IPS DF 6.9 (cell line): ENCODE results near the gene NUAK2.

ENCODE experiments used
- DNase-seq: peaks from one replicate; pipeline ENCODE4 v3.0.0-alpha.2; 2013; ENCODE audit warnings: low read depth, low spot score
- H3K27ac ChIP-seq: one replicate; pipeline ENCODE4 v1.5.1; 2013; ENCODE audit warnings: low read length, control low read depth
- H3K27me3 ChIP-seq: 2 replicates; pipeline ENCODE4 v1.6.1; 2013; ENCODE audit warnings: mild to moderate bottlenecking, low read length; ENCODE audit not compliant: control insufficient read depth, insufficient read depth
- H3K36me3 ChIP-seq: 2 replicates; pipeline ENCODE4 v1.6.1; 2013; ENCODE audit warnings: low read length; ENCODE audit not compliant: control insufficient read depth, insufficient read depth
- H3K4me1 ChIP-seq: 2 replicates; pipeline ENCODE4 v1.6.1; 2013; ENCODE audit warnings: low read length; ENCODE audit not compliant: control insufficient read depth, insufficient read depth
- H3K4me3 ChIP-seq: 2 replicates; pipeline ENCODE4 v1.5.1; 2013; ENCODE audit warnings: mild to moderate bottlenecking, low read length
- H3K9me3 ChIP-seq: 2 replicates; pipeline ENCODE4 v1.6.1; 2013; ENCODE audit warnings: low read length, inconsistent platforms; ENCODE audit not compliant: control insufficient read depth, insufficient read depth
- WGBS: extraction: QIAGEN DNeasy Blood & Tissue Kit; methylation state at CpG from one replicate; pipeline ENCODE4 v1.1.7; 2013; ENCODE audit warnings: mixed read lengths, missing lambda C conversion rate; ENCODE audit not compliant: insufficient read length, insufficient coverage; 5-methylcytosine and 5-hydroxymethylcytosine counted together

The NUAK2 gene

DNA sequence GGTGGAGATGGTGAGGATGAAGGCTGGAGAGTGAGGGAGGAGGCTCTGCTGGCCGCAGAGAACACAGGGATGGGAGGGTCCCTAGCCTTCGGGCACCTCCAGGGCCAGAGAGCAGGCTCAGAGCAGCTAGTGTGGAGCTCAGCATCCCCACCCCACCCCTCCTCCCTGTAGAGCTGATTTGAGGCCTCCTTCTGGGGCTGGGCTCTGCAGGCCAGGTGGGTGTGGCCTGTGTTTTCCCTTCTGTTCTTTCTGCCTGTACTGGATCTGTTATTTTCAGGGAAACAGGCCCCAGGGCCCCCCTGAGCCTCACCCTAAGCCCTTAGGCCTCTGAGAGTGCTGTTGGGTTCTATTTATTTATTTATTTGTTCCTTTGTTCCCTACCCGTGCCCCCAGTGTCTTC lies 49.0 kb downstream of the NUAK2 start:
- Histone ChIP-seq H3K27me3 (no peaks in the 10 kb centered on the region), H3K4me3 (no peak overlapping the region), H3K27ac (no peak overlapping the region), H3K9me3 (no peaks in the 10 kb centered on the region), H3K4me1 (peaks cover 11% of the 10 kb centered on the region), H3K36me3 (peaks cover 10% of the 10 kb centered on the region; the same call in 1 of the 2 replicates)
- no CpG with 5 or more reads among the region's 3 CpGs for WGBS
- no peak for DNase-seq

DNA sequence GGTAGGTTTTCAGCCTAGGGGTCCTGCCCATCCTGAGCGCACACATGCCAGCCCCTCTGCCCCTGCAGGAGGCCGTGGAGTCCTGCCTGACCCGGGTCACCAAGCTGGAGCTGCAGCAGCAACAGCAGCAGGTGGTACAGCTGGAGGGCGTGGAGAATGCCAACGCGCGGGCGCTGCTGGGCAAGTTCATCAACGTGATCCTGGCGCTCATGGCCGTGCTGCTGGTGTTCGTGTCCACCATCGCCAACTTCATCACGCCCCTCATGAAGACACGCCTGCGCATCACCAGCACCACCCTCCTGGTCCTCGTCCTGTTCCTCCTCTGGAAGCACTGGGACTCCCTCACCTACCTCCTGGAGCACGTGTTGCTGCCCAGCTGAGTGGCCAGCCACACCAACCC lies 49.8 kb downstream of the NUAK2 start:
- no peak for DNase-seq
- no CpG with 5 or more reads among the region's 18 CpGs for WGBS
- Histone ChIP-seq H3K36me3 (peaks cover 10% of the 10 kb centered on the region; the same call in 1 of the 2 replicates), H3K27ac (no peak overlapping the region), H3K9me3 (no peaks in the 10 kb centered on the region), H3K4me1 (peaks cover 11% of the 10 kb centered on the region), H3K4me3 (no peak overlapping the region), H3K27me3 (no peaks in the 10 kb centered on the region)

DNA sequence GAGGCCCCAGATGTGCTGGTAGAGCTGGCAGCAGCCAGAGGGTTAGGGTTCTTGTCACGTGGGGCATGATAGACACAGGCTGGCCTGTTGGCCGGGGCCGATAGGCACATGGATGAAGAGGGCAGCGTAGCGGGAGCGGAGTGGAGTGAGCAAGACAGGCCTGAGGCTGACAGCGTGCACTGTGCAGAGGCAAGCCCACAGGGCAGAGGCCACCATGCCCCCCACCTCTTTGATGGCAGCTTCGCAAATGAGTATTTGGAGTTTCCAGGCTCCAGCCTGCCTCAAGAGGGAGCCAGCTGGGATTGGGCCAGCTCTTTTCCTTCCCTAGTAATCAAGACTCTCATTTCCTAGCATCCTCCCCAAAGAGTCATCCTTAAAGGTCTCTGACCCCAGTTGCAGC lies 50.3 kb downstream of the NUAK2 start:
- Histone ChIP-seq H3K4me3 (no peak overlapping the region), H3K36me3 (peaks cover 10% of the 10 kb centered on the region; the same call in 1 of the 2 replicates), H3K27ac (no peak overlapping the region), H3K9me3 (no peaks in the 10 kb centered on the region), H3K4me1 (peaks cover 11% of the 10 kb centered on the region), H3K27me3 (no peaks in the 10 kb centered on the region)
- no CpG with 5 or more reads among the region's 8 CpGs for WGBS
- no peak for DNase-seq

DNA sequence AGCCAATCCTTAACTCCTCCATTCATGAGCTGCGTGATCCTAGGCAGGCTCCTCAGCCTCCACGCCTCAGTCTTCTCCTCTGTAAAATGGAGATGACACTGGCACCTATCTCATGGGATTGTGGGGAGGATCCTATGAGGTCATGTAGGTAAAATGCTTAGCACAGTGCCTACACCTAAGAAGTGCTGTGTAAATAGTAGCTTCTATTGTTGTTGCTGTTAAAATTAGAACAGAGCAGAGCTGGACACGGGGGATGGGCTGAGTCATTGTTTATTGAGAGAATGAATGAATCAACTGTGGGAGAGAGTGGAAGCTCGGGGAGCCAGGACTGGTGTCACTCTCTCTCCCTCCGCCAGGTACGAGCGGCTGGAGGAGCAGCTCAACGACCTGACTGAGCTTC lies 50.8 kb downstream of the NUAK2 start:
- no peaks in the 10 kb centered on the region for H3K27me3 ChIP-seq
- no peak overlapping the region for H3K27ac ChIP-seq
- H3K4me3 ChIP-seq, result no peak overlapping the region
- H3K9me3 ChIP-seq, result no peaks in the 10 kb centered on the region
- H3K36me3 ChIP-seq, result peaks cover 10% of the 10 kb centered on the region; the same call in 1 of the 2 replicates
- no peak for DNase-seq
- no CpG with 5 or more reads among the region's 8 CpGs for WGBS
- H3K4me1 ChIP-seq, result peaks cover 11% of the 10 kb centered on the region

DNA sequence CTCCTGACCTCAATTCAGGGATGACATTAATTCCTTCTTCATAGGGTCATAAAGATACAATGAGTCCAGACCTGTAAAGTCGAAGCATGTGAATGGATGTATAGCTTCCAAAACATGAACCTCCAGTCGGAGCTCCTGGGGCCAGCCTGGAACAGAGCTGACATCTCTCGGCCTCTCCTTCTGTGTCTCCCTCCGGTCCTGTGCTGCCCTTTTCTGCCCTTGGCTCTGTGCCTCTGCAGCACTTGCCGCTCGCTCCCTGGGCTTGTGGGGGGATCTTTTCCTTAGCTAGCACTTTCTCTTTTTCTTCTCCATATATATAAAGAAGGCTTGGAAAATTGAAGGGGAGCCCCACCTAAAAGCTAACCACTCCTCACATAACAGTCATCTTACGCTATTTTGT lies 51.3 kb downstream of the NUAK2 start:
- WGBS, result no CpG with 5 or more reads among the region's 7 CpGs
- H3K4me1 ChIP-seq, result peaks cover 11% of the 10 kb centered on the region
- no peaks in the 10 kb centered on the region for H3K9me3 ChIP-seq
- H3K4me3 ChIP-seq, result no peak overlapping the region
- no peak overlapping the region for H3K27ac ChIP-seq
- no peak for DNase-seq
- peaks cover 10% of the 10 kb centered on the region; the same call in 1 of the 2 replicates for H3K36me3 ChIP-seq
- no peaks in the 10 kb centered on the region for H3K27me3 ChIP-seq

DNA sequence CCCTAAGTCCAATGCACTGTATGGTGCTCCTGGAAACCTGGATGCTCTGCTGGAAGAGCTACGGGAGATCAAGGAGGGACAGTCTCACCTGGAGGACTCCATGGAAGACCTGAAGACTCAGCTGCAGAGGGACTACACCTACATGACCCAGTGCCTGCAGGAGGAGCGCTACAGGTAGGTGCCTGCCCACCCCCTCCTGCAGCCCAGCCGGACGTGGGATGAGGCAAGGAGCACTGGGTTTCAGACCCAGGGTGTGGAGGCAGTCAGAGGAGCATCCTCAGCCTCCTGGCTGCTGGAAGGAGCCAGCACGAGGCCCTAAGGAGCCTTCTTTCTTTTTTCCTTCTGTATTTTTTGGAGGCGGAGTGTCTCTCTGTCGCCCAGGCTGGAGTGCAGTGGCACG lies 51.8 kb downstream of the NUAK2 start:
- peaks cover 8% of the 10 kb centered on the region; the same call in 1 of the 2 replicates for H3K4me1 ChIP-seq
- no peak overlapping the region for H3K27ac ChIP-seq
- H3K36me3 ChIP-seq, result peaks cover 10% of the 10 kb centered on the region; the same call in 1 of the 2 replicates
- no peak overlapping the region for H3K4me3 ChIP-seq
- no CpG with 5 or more reads among the region's 8 CpGs for WGBS
- no peaks in the 10 kb centered on the region for H3K27me3 ChIP-seq
- no peak for DNase-seq
- H3K9me3 ChIP-seq, result no peaks in the 10 kb centered on the region

DNA sequence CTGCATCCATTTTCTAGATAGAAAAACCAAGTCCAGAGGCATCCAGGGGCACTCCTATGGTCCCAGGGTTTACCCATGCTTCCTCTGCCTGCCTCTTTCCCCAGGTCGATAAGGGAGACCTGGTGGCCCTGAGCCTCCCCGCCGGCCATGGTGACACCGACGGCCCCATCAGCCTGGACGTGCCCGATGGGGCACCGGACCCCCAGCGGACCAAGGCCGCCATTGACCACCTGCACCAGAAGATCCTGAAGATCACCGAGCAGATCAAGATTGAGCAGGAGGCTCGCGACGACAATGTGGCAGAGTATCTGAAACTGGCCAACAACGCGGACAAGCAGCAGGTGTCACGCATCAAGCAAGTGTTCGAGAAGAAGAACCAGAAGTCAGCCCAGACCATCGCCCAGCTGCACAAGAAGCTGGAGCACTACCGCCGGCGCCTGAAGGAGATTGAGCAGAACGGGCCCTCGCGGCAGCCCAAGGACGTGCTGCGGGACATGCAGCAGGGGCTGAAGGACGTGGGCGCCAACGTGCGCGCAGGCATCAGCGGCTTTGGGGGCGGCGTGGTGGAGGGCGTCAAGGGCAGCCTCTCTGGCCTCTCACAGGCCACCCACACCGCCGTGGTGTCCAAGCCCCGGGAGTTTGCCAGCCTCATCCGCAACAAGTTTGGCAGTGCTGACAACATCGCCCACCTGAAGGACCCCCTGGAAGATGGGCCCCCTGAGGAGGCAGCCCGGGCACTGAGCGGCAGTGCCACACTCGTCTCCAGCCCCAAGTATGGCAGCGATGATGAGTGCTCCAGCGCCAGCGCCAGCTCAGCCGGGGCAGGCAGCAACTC lies 52.5 kb downstream of the NUAK2 start:
- no peaks in the 10 kb centered on the region for H3K9me3 ChIP-seq
- peaks cover 10% of the 10 kb centered on the region; the same call in 1 of the 2 replicates for H3K36me3 ChIP-seq
- no CpG with 5 or more reads among the region's 48 CpGs for WGBS
- peaks cover 6% of the 10 kb centered on the region; the same call in 1 of the 2 replicates for H3K4me1 ChIP-seq
- H3K4me3 ChIP-seq, result no peak overlapping the region; the same call in 1 of the 2 replicates
- no peak overlapping the region for H3K27ac ChIP-seq
- H3K27me3 ChIP-seq, result no peaks in the 10 kb centered on the region
- no peak for DNase-seq

DNA sequence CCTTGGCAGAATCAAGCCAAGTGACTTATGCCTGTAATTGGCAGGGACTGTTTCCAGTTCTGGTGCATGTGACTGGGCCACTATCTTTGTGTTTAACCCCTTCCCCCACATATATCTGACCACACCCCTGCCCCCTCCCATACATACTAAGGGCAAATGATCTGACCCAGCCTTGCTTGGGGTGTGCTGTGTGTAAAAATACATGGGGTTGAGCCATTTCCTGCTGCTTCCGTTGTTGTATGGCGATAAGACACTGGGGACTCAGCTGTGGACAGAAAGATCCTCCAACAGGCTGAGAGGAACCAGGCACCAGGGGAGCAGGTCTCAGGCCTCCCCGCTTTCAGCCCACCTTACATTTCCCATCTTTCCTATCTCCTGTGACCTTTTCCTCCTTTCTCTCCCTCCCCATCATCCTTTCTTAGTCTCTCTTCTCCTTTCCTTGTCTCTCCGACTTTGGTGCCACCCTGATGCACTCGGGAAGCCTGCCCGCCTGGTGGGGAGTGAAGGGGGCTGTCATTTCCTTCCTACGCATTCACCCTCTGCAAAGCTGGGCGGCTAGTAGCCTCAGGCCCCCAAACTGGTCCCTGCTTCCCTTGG lies 54.1 kb downstream of the NUAK2 start:
- no peaks in the 10 kb centered on the region for H3K9me3 ChIP-seq
- H3K4me1 ChIP-seq, result peaks cover 4% of the 10 kb centered on the region; the same call in 1 of the 2 replicates
- no peak overlapping the region for H3K27ac ChIP-seq
- no peak for DNase-seq
- H3K36me3 ChIP-seq, result peaks cover 10% of the 10 kb centered on the region; the same call in 1 of the 2 replicates
- H3K4me3 ChIP-seq, result no peak overlapping the region
- no CpG with 5 or more reads among the region's 8 CpGs for WGBS
- H3K27me3 ChIP-seq, result no peaks in the 10 kb centered on the region

DNA sequence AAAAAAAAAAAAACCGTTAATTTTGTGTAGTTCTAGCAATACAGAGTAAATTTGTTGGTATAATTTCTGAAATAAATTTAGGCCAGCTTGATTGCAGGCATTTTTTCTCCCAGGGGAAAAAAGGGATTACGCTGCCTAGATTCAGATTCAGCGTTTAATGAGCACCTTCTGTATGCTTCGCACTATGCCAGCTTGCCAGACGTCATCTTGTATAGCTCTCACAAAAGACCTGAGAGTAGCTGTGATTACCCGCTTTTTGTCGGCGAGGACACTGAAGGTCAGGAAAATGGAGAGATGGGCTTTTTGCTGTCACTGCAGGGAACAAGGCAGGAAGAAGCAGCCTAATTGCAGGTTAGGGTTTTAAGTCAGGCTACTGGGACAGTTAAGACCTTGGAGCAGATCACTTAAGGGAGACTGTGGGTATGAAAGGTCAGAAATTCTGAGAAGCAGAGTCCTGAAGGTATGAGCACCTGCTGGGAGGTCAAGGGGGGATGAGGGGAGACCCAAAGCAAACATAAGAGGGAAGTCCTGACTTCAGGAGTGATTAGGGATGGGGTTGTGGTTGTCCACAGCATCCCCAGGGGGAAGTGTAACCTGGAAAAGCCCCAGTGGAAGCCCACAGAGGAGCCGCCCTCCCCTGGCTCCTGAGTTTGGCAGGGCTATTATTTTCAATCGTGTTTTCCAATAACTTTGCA lies 54.8 kb downstream of the NUAK2 start:
- Histone ChIP-seq H3K4me3 (no peak overlapping the region), H3K4me1 (peaks cover 7% of the 10 kb centered on the region; the same call in 1 of the 2 replicates), H3K27me3 (no peaks in the 10 kb centered on the region), H3K27ac (no peak overlapping the region), H3K36me3 (peaks cover 6% of the 10 kb centered on the region; the same call in 1 of the 2 replicates), H3K9me3 (no peaks in the 10 kb centered on the region)
- no peak for DNase-seq
- WGBS, result no CpG with 5 or more reads among the region's 10 CpGs

DNA sequence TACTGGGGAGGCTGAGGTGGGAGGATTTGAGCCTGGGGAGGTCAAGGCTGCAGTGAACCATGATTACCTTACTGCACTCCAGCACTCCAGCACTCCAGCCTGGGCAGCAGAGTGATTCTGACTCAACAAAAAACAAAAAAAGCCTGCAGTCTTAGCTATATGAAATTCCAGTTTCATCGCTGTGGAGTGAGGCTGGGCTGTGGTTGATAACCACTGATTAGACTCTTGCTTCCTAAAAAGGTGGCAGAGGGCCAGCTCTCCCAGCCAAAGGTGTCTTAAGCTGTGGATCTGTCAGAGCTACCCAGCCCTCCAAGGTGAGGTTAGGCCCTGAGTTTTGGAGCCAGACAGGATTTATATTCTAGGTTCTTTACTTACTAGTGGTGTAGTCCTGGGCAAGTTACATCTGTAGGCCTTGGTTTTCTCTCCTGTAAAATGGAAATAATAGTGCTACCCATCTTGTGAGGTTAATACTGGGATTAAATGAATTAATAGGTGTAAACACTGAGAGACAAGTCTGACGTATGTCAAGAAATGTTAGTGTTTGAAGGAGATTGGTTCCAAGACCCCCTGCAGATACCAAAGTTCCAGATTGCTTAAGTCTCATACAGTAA lies 57.9 kb downstream of the NUAK2 start:
- peaks cover 9% of the 10 kb centered on the region; the same call in 1 of the 2 replicates for H3K4me1 ChIP-seq
- no peak for DNase-seq
- no peaks in the 10 kb centered on the region for H3K27me3 ChIP-seq
- H3K9me3 ChIP-seq, result no peaks in the 10 kb centered on the region
- no peaks in the 10 kb centered on the region; the same call in 1 of the 2 replicates for H3K36me3 ChIP-seq
- H3K4me3 ChIP-seq, result no peak overlapping the region
- no peak overlapping the region for H3K27ac ChIP-seq
- WGBS, result no CpG with 5 or more reads among the region's 2 CpGs
